HG03097 (cell line): ENCODE results near the gene SLAMF7.

Experiments
- ATAC-seq: cut with Tn5 transposase; IDR thresholded peaks from one replicate; pipeline ENCODE4 v1.9.1; 2021; ENCODE audit not compliant: unreplicated experiment, low FRiP score

Gene SLAMF7

DNA sequence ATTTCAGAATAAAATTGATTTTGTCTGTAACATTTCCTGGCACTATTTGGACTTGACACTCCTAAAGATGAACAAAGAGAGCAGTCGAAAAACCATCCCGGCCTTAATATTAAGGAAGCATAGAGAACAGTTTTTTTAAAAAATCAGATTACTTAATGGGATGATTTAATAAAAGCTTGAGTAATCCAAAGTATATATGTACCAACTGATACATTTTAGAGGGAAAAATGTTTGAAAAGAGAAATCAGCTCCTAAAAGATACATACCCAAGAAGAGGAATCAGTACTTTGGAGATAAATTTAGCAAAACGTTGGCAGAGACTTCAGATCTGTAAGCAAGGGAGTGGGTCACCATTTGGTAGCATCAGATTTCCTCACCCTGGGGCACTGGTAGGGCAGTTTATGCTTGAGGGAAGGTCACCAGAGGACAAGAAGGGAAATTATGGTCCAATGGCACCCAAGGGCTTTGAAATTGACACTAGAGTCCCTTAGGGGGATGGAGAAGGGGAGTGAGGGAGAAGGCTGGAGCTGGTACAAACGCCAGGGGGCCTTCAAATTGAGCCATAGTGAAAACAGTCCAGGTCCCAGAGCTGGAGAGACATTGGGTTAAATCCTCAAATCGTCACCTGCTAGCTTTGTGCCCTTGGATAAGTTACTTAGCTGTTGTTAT is 5.9 kb downstream of the SLAMF7 start:
- no peak for ATAC-seq

DNA sequence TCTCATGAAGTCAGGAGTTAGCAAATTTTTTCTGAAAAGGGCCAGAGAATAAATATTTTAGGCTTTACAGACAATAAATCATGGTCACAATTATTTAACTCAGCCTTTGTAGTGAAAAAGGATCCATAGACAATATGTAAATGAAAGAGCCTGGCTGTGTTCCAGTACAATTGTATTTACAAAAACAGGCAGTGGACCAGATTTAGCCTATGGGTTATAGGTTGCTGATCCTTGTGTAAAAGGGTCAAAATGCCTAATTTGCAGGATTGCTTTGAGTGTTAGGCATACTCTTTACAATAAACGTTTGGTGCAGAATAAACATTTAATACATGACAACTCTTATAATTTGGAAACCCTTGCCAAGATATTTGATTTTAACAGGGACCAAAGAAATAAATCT is 6.5 kb downstream of the SLAMF7 start:
- ATAC-seq: no peak

DNA sequence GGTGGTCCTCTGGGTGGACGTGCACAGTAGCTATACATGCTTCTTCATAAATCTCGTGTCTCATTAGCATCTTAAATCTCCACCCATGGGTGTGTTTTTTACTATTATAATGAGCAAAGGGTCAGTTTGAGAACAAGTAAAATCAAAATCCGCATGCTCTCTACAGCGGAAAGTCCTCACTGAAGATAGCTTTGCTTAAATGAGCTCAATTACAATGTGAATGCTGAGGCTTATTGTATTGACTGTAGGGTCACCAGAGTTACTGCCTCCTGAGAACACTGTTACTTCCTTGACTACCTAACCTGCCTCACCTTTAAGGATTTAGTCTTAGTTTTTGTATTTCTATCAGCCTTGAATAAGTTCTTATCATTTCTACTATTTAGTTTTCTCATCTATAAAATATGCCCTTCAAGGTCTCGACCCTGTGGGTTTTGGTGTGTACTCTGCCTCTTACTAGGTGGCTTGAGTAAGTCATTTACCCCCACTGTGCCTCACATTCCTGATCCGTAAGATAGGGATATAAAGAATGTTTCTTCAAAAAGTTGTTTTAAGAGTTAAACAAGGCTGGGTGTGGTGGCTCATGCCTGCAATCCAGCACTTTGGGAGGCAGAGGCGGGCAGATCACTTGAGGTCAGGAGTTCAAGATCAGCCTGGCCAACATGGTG is 7.9 kb downstream of the SLAMF7 start:
- no peak for ATAC-seq

DNA sequence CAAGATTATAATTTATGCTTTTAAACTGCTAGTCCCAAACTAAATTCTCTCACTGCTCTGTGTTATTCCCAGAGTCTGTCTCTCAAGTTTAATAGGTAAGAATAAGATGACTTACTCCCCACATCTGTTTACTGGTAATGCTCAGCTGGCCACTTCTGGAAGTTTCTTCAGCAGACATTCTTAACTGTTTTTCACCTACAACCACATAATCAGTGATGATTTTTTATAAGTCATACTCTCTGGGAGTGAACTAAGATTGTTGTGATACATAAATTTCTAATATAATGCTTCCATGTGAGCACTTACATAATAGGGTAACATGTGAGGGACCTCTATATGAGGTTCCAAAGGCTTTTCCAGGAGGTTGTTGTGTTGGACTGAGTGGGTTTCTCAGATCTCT is 8.7 kb downstream of the SLAMF7 start:
- ATAC-seq: no peak

DNA sequence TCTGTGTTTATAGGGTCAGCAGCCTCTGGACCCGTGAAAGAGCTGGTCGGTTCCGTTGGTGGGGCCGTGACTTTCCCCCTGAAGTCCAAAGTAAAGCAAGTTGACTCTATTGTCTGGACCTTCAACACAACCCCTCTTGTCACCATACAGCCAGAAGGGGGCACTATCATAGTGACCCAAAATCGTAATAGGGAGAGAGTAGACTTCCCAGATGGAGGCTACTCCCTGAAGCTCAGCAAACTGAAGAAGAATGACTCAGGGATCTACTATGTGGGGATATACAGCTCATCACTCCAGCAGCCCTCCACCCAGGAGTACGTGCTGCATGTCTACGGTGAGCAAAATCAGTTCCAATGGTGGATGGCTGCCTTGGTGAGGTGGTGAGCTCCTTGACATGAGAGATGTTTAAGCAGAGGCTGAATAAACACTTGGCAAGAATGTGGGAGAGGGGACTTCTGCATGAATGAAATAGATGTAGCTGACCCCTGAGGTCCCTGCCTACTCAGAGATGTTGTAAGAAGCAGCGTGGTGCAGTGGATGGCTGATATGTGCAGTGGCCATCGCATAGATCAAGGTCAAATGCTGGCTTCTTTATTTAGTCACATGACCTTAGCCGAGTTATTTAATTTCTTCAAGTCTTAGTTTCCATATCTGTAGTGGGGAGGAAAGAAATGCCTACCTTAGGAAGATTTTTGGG is 9.3 kb downstream of the SLAMF7 start:
- ATAC-seq: no peak

DNA sequence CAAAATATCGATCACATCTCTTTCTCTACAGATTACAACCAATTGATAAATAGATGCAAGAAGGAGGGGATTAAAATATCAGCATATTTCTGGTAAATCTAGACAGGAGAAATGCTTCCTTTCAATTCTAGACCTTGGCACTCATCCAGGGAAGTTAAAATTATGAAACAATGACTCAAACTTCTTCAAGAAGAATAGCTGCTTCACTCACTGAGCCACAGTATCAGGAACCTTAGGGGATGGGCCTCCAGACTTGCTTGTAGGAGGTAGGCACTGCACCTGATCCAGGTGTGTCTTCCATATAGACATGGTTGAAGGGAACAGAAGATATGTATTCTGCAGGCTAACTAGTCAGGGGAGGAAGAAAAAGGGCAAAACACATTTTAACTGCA is 9.8 kb downstream of the SLAMF7 start:
- no peak for ATAC-seq

DNA sequence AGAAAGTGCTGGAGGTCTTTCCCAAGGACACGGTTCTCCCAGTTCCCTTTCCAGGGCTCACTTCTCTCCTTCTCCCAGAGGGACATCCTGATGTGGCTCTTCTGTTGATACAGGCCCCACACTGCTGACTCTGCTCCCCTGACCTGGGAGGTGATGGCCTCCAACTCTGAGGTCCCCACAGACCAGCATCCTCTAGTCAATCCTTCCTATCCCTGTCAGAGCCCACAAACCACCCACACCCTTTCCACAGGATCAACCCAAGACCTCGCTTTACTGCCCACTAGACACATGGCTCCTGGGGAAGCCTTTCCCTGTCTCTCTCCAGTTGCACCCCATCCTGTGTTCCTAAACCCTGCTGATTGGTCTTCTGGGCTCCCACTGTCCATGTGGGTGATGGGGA is 11.6 kb downstream of the SLAMF7 start:
- ATAC-seq: no peak

DNA sequence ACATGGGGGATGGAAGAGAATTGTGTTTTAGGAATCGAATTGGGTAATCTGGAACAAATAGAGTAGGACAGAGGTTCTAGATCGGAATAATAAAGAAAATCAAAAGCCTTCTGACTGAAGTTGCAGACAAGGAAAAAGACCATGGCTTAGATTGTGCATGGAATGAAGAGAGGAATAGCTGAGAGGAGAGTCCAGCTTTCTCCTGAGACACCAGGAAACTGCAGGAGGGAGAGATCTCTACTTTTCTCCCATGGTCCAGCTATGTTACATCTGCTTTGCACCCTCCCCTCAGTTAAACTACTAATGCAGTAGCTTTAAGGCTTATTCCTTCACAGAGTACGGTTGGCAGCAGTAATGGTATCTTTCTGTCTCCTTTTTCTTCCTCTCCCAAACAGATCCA is 13.4 kb downstream of the SLAMF7 start:
- ATAC-seq: no peak

DNA sequence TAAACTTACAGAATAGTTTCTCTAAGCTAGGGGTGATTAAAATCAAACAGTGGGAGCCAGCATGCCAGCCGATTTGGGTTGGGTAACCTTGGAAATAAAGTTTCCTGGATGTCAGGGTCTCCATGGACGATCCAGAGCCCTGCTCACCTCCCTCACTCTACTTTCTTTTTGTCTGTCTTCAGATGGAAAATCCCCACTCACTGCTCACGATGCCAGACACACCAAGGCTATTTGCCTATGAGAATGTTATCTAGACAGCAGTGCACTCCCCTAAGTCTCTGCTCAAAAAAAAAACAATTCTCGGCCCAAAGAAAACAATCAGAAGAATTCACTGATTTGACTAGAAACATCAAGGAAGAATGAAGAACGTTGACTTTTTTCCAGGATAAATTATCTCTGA is 13.9 kb downstream of the SLAMF7 start:
- no peak for ATAC-seq

DNA sequence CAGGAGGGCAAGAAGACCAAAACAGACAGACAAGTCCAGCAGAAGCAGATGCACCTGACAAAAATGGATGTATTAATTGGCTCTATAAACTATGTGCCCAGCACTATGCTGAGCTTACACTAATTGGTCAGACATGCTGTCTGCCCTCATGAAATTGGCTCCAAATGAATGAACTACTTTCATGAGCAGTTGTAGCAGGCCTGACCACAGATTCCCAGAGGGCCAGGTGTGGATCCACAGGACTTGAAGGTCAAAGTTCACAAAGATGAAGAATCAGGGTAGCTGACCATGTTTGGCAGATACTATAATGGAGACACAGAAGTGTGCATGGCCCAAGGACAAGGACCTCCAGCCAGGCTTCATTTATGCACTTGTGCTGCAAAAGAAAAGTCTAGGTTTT is 14.5 kb downstream of the SLAMF7 start:
- ATAC-seq: no peak

DNA sequence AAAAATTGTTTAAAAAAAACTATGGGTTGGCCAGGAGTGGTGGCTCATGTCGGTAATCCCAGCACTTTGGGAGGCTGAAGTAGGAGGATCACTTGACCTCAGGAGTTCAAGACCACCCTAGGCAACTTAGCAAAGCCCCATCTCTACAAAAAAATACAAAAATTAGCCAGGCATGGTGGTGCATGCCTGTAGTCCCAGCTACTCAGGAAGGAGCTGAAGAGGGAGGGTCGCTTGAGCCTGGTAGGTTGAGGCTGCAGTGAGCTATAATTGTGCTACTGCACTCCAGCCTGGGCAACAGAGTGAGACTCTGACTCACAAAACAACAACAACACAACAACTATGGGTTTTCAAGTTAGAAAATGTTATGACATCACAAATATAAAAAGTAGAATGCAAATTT is 16.4 kb downstream of the SLAMF7 start:
- no peak for ATAC-seq

DNA sequence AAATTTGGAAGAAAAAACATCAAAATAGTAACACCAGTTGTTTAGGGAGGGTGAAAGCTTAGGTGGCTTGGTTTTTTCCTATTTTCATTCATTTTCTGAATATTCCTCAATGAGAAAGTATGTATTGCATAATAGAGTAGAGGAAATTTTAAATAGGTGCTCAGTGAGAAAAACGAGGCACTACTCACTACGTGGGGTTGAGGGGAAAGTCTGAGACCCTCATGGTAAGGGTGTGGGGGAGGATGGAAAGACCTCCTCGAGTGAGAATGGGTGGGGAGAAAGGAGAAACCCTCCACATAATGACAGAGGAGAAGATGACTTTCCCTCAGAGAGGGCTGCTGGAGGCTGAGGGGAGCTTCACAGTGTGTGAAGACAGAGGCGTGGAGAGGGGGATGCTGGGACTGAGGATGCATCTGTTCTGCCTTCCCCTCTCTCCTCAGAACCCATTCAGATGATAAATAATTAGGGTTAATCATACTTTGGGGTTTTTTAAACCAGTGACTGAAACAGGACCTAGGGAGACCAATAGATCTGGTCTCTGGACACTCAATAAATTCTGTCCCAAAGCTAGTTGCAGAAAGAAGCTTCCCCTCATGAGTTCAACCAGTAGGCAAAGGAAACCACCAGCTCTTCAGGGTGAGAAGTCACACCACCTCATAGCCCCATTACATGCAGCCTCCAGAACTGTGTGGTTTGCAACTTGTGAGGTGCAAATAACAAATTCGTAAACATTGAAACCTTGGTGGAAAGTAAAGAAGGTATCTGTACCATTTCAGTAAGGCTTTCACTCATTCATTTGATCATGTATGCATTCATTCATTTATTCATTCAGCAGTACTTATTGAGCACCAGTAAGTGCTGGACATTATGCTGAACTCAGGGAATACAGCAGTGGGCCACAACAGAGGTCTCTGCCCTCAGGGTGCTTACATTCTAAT is 17.1 kb downstream of the SLAMF7 start:
- peak; percentile 34 for ATAC-seq

DNA sequence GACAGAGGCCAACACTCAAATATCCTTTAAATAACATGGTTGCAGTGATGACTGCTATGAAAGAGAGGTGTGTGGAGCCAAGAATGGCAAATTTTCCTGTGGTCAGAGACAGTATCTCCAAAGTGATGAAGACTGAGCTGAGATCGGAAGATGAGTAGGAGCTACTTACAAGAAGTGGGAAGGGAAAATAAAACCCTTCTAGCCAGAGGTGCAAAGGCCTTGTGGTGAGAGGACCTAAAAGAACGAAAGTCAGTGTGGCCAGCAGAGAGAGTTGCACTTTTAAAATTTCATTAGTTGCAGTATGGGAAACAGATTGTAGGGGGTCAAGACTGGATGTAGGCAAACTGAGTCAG is 17.8 kb downstream of the SLAMF7 start:
- ATAC-seq: no peak

DNA sequence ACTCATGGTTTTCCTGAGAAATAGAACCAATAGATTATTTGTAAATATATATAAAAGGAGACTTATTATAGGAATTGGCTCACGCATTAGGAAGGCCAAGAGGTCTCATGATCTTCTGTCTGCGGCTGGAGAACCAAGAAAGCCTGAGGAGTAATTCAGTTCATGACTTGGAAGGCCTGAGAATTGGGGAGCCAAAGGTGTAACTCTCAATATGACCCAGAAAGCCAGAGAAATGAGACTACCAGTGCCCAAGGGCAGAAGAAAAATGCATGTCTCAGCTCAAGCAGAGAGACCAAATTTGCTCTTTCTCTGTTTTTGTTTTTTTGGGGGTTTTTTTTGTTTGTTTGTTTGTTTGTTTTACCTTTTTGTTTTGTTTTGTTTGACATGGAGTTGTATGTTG is 19.5 kb downstream of the SLAMF7 start:
- no peak for ATAC-seq

DNA sequence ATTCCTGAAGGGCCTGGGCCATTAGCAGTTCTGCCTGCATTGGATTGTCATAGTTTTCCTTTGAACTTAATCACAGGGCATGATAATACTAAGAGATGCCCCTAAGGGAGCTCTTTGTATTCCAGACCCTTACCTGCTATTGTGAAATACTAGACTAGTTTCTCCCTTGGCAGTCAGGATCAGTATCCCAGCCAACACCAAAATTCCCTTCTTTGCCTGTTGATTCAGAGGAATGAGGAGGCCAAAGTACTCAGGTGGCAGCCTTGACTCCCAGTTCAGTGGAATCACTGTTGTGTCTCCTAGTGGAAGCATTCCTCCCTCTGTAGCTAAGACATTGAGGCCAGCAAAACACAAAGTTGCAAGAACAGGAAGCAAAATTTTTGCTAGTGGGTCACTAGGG is 20.7 kb downstream of the SLAMF7 start:
- ATAC-seq: no peak

DNA sequence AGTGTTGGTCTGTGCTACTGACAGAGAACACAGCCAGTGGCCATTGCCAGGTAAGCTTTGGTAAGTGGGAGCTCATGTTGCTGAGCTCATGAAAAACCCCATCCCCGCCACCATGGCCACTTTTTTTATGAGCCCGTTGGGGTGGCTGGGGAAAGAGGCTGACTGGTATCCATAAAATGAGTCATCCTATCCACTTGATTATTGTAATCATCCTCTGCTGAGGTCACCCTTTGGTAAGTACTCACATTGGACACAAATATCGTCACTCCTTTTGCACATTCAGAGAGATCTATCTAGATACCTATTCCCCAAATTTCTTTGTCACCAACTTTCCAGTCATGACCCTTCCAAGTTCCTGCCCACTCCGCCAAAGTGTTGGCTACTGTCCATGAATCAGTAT is 22.0 kb downstream of the SLAMF7 start:
- no peak for ATAC-seq

DNA sequence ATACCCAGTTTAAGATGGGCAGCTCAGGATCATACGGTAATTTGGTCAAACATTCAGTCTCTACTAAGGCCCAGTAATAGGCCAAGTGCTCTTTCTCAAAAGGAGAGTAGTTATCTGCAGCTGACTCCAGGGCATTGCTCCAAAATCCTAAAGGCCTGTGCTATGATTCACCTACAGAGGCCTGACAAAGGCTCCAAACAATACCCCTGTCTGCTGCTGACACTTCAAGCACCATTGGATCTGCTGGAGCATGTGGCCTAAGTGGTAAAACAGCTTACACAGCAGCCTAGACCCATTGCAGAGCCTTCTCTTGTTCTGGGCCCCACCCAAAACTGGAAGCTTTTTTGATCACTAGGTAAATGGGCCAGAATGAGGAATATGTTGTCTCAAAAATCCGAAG is 22.8 kb downstream of the SLAMF7 start:
- no peak for ATAC-seq

DNA sequence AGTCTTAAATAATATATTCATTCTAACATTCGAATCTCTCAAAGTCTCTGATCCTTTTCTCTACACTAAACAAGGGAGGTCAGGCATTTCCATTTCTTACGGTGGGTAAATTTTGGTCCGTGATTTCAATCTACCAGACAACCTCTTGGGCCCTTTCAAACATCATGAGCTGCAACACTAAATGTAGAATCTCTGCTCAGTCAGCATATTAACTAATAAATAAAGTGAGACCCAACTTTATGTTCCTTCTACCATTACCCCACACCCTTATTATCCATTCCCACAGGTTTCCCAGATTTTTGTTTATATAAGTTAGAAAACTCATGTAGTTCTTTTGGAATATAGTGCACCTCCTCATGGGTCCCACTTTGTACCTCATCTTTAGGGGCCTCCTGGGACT is 24.9 kb downstream of the SLAMF7 start:
- ATAC-seq: no peak

DNA sequence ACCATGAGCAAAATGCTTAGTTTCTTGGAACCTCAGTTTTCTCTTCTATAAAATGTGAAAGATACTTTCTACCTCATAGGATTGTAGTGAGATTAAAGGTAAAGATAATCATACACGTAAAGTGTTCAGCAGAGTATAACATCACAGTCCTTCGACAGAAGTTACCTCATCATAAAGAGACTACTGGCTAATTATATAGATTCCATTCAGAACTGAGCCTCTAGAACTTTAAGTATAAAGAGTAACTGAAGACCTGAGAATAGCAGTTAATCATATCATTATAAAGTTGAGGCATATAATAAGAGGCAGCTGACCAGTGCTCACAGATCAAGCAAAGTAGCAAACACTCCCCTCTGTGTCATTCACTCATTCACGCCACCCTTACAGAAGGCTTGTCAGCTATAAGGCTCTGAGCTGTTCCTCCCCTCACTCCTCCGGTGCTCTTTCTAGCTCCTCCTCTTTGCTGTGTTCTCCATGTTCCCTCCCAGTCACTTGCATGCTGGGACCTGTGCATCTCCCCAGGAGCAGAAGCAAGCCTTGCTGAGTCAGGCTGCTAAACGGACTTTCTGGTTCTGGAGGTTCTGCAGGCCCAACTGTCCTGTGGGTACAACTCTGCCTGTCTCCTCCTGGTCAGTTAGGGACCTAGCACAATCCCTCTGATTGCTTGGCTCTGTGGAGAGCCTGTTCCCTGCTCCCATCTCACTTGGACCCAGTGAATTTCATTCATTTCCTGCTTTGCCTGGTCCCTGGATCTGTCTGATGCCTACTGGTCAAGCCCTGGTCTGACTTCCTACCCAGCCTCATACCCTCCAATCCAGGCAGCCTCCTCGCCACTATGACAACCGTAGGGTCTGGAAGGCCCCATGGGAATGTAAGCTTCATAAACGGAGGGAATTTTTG is 28.6 kb downstream of the SLAMF7 start:
- peak; percentile 32 for ATAC-seq

DNA sequence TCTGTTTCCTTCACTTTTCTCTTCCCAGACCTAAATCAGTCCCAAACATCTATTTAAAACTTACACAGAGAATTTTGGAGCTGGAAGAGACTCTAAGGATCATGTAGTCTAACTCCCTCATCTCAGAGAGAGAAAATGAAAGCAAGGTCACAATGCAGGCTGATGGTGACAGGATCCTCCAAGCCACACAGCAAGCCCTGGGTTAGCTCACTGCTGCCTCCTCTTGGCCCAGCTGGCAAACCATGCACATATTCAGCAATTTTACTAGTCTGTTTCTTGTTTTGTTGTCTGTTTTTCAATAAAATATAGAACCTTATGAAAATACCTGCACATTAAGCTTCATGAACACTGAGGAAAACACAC is 29.2 kb downstream of the SLAMF7 start:
- ATAC-seq: peak; percentile 82
